AG04449 (cell line): ENCODE results near the gene INHBE.
"Not testable (repeated sequence)": the region's sequence is repeated elsewhere in the genome, so short reads cannot be mapped to it uniquely, and the experiment has no call there.

ENCODE experiments used
- CTCF ChIA-PET: fragments of 350-600 bp; formaldehyde crosslinking; extraction: SDS; loops from one replicate; lab custom pipeline; 2021; ENCODE audit warnings: antibody characterized with exemption; lab: Yijun Ruan, JAX
- POLR2A ChIA-PET: fragments of 400-600, 350-600 bp; formaldehyde crosslinking; extraction: SDS; loops from one replicate; lab custom pipeline; 2020; ENCODE audit warnings: antibody characterized with exemption, inconsistent platforms; lab: Yijun Ruan, JAX
- DNase-seq: peaks from one replicate; pipeline ENCODE4 v3.0.0-alpha.2; 2010; ENCODE audit warnings: low read depth, low spot score
- H3K4me3 ChIP-seq: 2 replicates; pipeline ENCODE4 v1.5.1; 2011; ENCODE audit warnings: low read depth, mild to moderate bottlenecking, control low read depth, low read length
- TF ChIP-seq, protein P1 (sequence below): IDR thresholded peaks from one replicate; pipeline ENCODE4 v1.5.1; 2011; ENCODE audit warnings: mild to moderate bottlenecking, moderate library complexity, low read length, control low read depth, inconsistent platforms; ENCODE audit not compliant: insufficient read depth; ENCODE audit errors: missing control alignments

INHBE gene

DNA sequence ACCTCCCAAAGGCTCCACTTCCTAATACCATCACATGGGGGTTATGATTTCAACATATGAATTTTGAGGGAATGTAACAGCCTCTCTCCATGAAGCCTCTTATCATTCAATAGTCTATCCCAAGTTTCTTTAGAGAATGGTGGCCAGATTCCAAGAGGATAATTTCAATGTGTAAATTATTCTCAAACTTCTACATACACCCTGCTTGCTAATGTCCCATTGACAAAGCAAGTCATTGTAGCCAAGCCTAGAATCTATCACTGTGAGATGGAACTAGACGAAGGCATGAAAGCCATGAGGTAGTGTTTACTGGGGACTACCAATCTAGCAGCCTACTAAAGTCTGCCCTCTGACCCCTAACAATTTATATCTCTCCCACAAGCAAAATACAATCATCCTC is 16.7 kb upstream of the INHBE start:
- ChIA-PET POLR2A (no interaction called here), CTCF (interaction anchor here (1.1 to 5.6 kb wide), 3 partner anchors 16 to 195 kb away, joined by 3 to 46 read pairs (median 3); partner anchors contain the start of gene INHBE)
- no peak overlapping the region for H3K4me3 ChIP-seq
- TF ChIP-seq, protein P1, sequence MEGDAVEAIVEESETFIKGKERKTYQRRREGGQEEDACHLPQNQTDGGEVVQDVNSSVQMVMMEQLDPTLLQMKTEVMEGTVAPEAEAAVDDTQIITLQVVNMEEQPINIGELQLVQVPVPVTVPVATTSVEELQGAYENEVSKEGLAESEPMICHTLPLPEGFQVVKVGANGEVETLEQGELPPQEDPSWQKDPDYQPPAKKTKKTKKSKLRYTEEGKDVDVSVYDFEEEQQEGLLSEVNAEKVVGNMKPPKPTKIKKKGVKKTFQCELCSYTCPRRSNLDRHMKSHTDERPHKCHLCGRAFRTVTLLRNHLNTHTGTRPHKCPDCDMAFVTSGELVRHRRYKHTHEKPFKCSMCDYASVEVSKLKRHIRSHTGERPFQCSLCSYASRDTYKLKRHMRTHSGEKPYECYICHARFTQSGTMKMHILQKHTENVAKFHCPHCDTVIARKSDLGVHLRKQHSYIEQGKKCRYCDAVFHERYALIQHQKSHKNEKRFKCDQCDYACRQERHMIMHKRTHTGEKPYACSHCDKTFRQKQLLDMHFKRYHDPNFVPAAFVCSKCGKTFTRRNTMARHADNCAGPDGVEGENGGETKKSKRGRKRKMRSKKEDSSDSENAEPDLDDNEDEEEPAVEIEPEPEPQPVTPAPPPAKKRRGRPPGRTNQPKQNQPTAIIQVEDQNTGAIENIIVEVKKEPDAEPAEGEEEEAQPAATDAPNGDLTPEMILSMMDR, result no peak
- no peak for DNase-seq

- TF ChIP-seq, protein P1, result no peak
- ChIA-PET CTCF (interaction anchor here (7.9 kb wide), 1 partner anchor 14 kb away, joined by 71 read pairs; the partner anchor contains the start of gene INHBE), POLR2A (no interaction called here)
- no peak for DNase-seq
- no peak overlapping the region for H3K4me3 ChIP-seq
Observed at GRCh38 chr12:57439762-57440266, 15.3 kb upstream of the INHBE start.

- CTCF ChIA-PET, result interaction anchor here (1.0 to 7.9 kb wide), 3 partner anchors 9 to 134 kb away, joined by 3 to 71 read pairs (median 5); partner anchors contain the start of gene INHBE
- DNase-seq, H3K4me3 ChIP-seq, POLR2A ChIA-PET: not testable (repeated sequence)
Observed at GRCh38 chr12:57441393-57441792, 13.7 kb upstream of the INHBE start.

- DNase-seq, result no peak
- ChIA-PET CTCF (interaction anchor here (1.0 to 7.9 kb wide), 3 partner anchors 9 to 134 kb away, joined by 3 to 71 read pairs (median 5); partner anchors contain the start of gene INHBE), POLR2A (no interaction called here)
- H3K4me3 ChIP-seq, result no peak overlapping the region
- TF ChIP-seq, protein P1, result no peak
Observed at GRCh38 chr12:57441846-57442427, 13.2 kb upstream of the INHBE start.

GRCh38 chr12:57444337-57444736 is 10.8 kb upstream of the INHBE start:
- CTCF ChIA-PET, result interaction anchor here (1.2 to 7.9 kb wide), 3 partner anchors 10 to 231 kb away, joined by 4 to 71 read pairs (median 6); partner anchors contain the start of gene INHBE
- POLR2A ChIA-PET, H3K4me3 ChIP-seq, DNase-seq: not testable (repeated sequence)

- no peak overlapping the region for H3K4me3 ChIP-seq
- CTCF ChIA-PET, result interaction anchor here (0.8 to 7.9 kb wide), 4 partner anchors 9 to 231 kb away, joined by 3 to 71 read pairs (median 5); partner anchors contain the start of gene INHBE
- POLR2A ChIA-PET, result no interaction called here
- TF ChIP-seq, protein P1, result no peak
- no peak for DNase-seq
Observed at GRCh38 chr12:57444744-57445143, 10.4 kb upstream of the INHBE start.

DNA sequence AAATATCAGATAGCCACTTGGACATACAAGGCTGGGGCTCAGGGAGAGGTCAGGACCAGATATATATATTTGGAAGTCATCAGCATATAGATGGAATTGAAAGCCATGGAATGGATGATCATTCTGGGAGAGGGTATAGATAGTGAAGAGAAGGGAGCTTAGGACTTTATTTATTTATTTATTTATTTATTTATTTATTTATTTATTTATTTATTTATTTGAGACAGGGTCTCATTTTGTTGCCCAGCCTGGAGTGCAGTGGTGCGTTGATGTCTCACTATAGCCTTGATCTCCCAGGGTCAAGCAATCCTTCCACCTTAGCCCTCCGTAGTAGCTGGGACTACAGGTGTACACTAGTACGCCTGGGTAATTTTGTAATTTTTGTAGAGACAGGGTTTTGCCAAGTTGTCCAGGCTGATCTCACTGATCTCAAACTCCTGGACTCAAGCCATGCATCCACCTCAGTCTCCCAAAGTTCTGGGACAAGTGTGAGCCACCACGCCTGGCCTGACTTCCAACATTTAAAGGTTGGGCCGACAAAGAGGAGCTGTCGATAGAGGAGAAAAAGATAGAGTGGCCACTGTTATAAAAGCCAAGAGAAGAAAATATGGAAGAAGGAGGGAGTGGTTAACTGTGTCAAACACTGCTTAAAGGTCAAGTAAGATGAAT is 8.7 kb upstream of the INHBE start:
- TF ChIP-seq, protein P1, result no peak
- no peak overlapping the region for H3K4me3 ChIP-seq
- CTCF ChIA-PET, result interaction anchor here (0.7 to 7.9 kb wide), 5 partner anchors 8 to 161 kb away, joined by 3 to 71 read pairs (median 3); partner anchors contain the start of genes GLI1 and INHBE
- POLR2A ChIA-PET, result no interaction called here
- DNase-seq, result no peak
